Heart left ventricle (tissue), 16 donors: ENCODE measurements around the gene NCAPG2. TPM values are rescaled to one million over a fixed set of nuclear protein-coding genes. Genes with fewer than 3 reads are reported as not detected.

Experiments
- ATAC-seq, 4 donors: fragments of 200-7000 bp; cut with Tn5 transposase; one replicate each; pipeline ENCODE4 v1.9.1; 2020 to 2022; ENCODE audit warnings: moderate library complexity in 4 of 4, mild to moderate bottlenecking in 3 of 4, moderate number of reproducible peaks in 1 of 4
- DNase-seq, 5 donors: peaks; one replicate each; pipeline ENCODE4 v3.0.0-alpha.2; 2020
- H3K27ac ChIP-seq, 12 donors: fragments of 200-600 bp; sonication (generic) in 4 of 12; one replicate each; pipeline versions ENCODE4 v1.5.0 to v1.8.0; 2016 to 2022; ENCODE audit warnings: mild to moderate bottlenecking in 2 of 12
- H3K27me3 ChIP-seq, 9 donors: fragments of 200-600 bp; sonication (generic) in 2 of 9; one replicate each; pipeline versions ENCODE4 v1.5.1 to v1.8.0; 2016 to 2022; ENCODE audit warnings: mild to moderate bottlenecking in 3 of 9
- H3K36me3 ChIP-seq, 9 donors: fragments of 200-600 bp; sonication (generic) in 2 of 9; one replicate each; pipeline versions ENCODE4 v1.5.0 to v1.8.0; 2018 to 2022; ENCODE audit warnings: mild to moderate bottlenecking in 2 of 9
- H3K4me1 ChIP-seq, 12 donors: fragments of 200-600 bp; sonication (generic) in 4 of 12; one replicate each; pipeline versions ENCODE4 v1.5.0 to v1.8.0; 2016 to 2022; ENCODE audit warnings: mild to moderate bottlenecking in 3 of 12
- H3K4me3 ChIP-seq, 12 donors: fragments of 200-600 bp; sonication (generic) in 4 of 12; one replicate each; pipeline versions ENCODE4 v1.5.0 to v1.8.0; 2017 to 2022; ENCODE audit warnings: mild to moderate bottlenecking in 9 of 12, moderate library complexity in 4 of 12
- H3K9me3 ChIP-seq, 12 donors: fragments of 200-600 bp; sonication (generic) in 4 of 12; one replicate each; pipeline versions ENCODE4 v1.5.0 to v1.8.0; 2016 to 2022; ENCODE audit warnings: mild to moderate bottlenecking in 1 of 12
- POLR2A ChIP-seq, 2 donors: fragments of 450-650 bp; IDR thresholded peaks; one replicate each; pipeline ENCODE4 v1.6.1; 2017; ENCODE audit warnings: antibody characterized with exemption in 2 of 2, mild to moderate bottlenecking in 2 of 2, moderate library complexity in 2 of 2
- WGBS, 4 donors: extraction: QIAGEN DNeasy Blood & Tissue Kit in 2 of 4; methylation state at CpG; one replicate each; pipeline versions ENCODE4 v1.1.5 to v1.1.7; 2013 to 2018; 5-methylcytosine and 5-hydroxymethylcytosine counted together
- intact Hi-C, 10 donors: fragments of 100-400 bp; cut with DNase I; formaldehyde crosslinking; loops; one replicate each; pipeline versions ENCODE4 v1.11.1 to v1.14.2; 2022
- polyA plus RNA-seq, 2 donors: library from polyadenylated mRNA; stranded (reverse); fragments of 200-250 nt; gene quantifications; one replicate each; pipeline ENCODE4 v1.2.3, GENCODE V29; 2013
- total RNA-seq, 9 donors: library from RNA; depleted of rRNA in 2 of 9; stranded (reverse); fragments of >200 nt in 2 of 9; fragmentation: NEBNext Ultra II Directional in 3 of 9; extraction: Animal tissue kit (Norgen Biotek cat#: 25700) in 3 of 9; gene quantifications; one replicate each; pipeline versions ENCODE4 v1.1.0 to v1.2.4, GENCODE V29; 2016 to 2023
- TF ChIP-seq, protein P1 (sequence below), 12 donors: fragments of 200-600 bp; sonication (generic) in 4 of 12; IDR thresholded peaks; one replicate each; pipeline versions ENCODE4 v1.5.0 to v1.8.0; 2018 to 2022; ENCODE audit warnings: antibody characterized with exemption in 12 of 12, mild to moderate bottlenecking in 5 of 12
- donor health status: ischemic (EF 13 %, LVEDD 7.1; RV severe dilation, severe dysfunction).
- donor health status: healthy with polysubstance abuse.
- donor health status: DM: no; HTN: yes; CAD: no.
- donor health status: DM: no; HTN: no; CAD: no.
- donor health status: ischemic (EF 25% LVEDD 6.9; RV normal size, moderate dysfunction).
- donor health status: ischemic (EF 25% LVEDD 5.7; RV mildly dilated, moderate dysfunction).
- donor health status: healthy.
- donor health status: DM: yes; HTN: yes; CAD: no.
- donor health status: ischemic (EF 35%, LVEDD 5.7; RV mildly dilated, moderate dysfunction).
- donor health status: nonischemic (EF 11% LVEDD 7.7; RV severe dilation, severe dysfunction).
- donor health status: DM: yes; HTN: yes; CAD: no.
- donor health status: PGD.
- donor health status: ischemic (EF 29% LVEDD 5.4; RV normal size, mild dysfunction).
- donor health status: nonischemic (EF 23%, LVEDD 6.1; RV moderate dilation, normal function).

NCAPG2 gene
- total and polyA plus RNA-seq, 11 donors: 1.1 to 12.5 (median 4.1) TPM

DNA sequence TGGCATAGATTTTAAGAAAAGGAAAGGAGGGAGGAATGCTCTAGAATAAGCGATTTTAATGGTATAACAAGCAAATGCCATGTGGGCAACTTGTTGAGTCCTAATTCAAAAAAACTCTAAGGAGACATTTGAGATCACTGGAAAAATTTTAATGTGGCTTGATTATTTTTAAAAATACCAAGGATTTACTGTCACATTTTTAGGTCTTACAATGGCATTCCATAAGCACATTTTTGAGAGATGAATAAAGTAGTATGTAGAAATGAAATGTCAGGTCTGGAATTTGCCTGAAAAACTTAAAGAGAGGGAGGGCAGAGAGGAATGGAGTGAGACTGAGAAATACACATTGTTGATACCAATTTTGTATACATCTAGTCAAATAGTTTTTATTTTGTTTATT, 20.3 kb downstream of the NCAPG2 start:
- Histone ChIP-seq H3K27me3 (no peaks in the 10 kb centered on the region), H3K4me3 (no peak overlapping the region), H3K27ac (no peak overlapping the region), H3K36me3 (peaks cover 0 to 79% (median 24%) of the 10 kb centered on the region in 9 donors), H3K4me1 (no peaks in the 10 kb centered on the region), H3K9me3 (no peaks in the 10 kb centered on the region)
- whole genome bisulfite sequencing, 4 donors: 98 to 100% (median 99%) methylated on average over 1 of the region's 1 CpG
- DNase-seq (no peak), ATAC-seq (no peak)
- TF ChIP-seq POLR2A (IDR thresholded peaks at IDR 0.05): no peak
- TF ChIP-seq, protein P1, sequence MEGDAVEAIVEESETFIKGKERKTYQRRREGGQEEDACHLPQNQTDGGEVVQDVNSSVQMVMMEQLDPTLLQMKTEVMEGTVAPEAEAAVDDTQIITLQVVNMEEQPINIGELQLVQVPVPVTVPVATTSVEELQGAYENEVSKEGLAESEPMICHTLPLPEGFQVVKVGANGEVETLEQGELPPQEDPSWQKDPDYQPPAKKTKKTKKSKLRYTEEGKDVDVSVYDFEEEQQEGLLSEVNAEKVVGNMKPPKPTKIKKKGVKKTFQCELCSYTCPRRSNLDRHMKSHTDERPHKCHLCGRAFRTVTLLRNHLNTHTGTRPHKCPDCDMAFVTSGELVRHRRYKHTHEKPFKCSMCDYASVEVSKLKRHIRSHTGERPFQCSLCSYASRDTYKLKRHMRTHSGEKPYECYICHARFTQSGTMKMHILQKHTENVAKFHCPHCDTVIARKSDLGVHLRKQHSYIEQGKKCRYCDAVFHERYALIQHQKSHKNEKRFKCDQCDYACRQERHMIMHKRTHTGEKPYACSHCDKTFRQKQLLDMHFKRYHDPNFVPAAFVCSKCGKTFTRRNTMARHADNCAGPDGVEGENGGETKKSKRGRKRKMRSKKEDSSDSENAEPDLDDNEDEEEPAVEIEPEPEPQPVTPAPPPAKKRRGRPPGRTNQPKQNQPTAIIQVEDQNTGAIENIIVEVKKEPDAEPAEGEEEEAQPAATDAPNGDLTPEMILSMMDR (IDR thresholded peaks at IDR 0.05): no peak
- intact Hi-C loops: no loop called here

DNA sequence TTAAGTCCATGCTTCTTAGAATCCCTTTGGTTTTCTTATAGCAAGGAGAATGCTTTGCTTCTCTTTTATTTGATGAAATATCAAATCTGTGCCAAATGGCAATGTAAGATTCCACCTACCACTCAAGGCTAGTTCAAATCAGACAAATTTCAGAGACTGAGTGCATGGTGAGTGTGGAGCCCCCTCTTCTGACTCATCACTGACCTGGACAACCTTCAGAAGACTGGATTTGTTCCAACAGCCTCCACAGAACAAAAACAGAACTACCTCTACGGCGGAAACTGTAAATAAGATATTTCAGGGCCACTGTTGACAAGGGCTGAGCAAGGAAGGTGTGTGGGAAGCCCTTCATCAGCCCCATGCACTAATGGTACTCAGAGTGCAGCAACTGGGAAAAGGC, 21.1 kb downstream of the NCAPG2 start:
- peaks cover 0 to 78% (median 26%) of the 10 kb centered on the region in 9 donors for H3K36me3 ChIP-seq
- no peak overlapping the region for H3K4me3 ChIP-seq
- no peaks in the 10 kb centered on the region for H3K4me1 ChIP-seq
- intact Hi-C loops: no loop called here
- DNase-seq (no peak), ATAC-seq (no peak)
- 64 to 74% (median 72%) methylated on average over 2 of the region's 2 CpGs for WGBS, 4 donors
- no peak for TF ChIP-seq POLR2A (IDR thresholded peaks at IDR 0.05)
- TF ChIP-seq, protein P1 (IDR thresholded peaks at IDR 0.05): no peak
- no peak overlapping the region for H3K27ac ChIP-seq
- no peaks in the 10 kb centered on the region for H3K27me3 ChIP-seq
- H3K9me3 ChIP-seq: no peaks in the 10 kb centered on the region

DNA sequence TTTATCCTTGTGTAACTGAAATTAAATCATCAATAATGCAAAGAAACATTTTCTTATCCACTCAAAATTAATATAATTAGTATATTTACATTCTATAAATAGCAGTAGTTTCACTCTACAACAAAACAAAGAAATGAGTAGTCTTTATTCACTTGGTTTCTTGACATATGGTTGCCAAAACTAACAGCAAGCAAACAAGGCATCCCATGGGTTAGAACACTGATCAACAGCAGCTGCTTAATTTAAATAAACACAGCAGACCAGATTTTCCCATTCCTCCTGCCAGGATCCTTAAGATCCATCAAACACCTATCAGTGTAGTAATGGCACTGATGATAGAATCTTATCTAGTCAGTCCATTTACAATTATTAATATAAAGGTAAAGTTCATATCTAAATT, 22.1 kb downstream of the NCAPG2 start:
- Histone ChIP-seq H3K9me3 (no peaks in the 10 kb centered on the region), H3K27ac (no peak overlapping the region), H3K4me3 (no peak overlapping the region), H3K36me3 (peaks cover 0 to 71% (median 25%) of the 10 kb centered on the region in 9 donors), H3K4me1 (no peaks in the 10 kb centered on the region), H3K27me3 (no peaks in the 10 kb centered on the region)
- intact Hi-C loops: no loop called here
- no peak for DNase-seq
- TF ChIP-seq, protein P1 (IDR thresholded peaks at IDR 0.05): no peak
- no peak for TF ChIP-seq POLR2A (IDR thresholded peaks at IDR 0.05)
- no peak for ATAC-seq

DNA sequence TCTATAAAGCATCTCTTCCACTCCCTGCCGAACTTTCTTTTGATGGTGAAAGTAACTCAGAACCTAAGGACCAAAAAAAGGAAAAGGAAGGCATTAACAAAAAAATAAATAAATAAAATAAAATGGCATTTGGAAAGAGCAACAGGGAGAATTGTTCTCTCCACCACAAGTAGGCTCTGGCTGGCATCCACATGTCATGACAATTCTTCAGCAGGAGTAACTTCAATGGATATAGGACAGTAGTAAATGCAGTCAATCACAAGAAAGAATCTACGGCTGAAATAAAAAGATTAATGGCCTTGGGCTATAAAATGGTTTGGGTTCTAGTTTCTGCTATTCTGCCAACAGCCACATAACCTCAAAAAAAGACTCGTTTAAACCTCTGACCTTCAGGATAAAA, 23.9 kb downstream of the NCAPG2 start:
- H3K36me3 ChIP-seq: peaks cover 0 to 59% (median 19%) of the 10 kb centered on the region in 9 donors
- no peak for DNase-seq
- no peaks in the 10 kb centered on the region for H3K27me3 ChIP-seq
- H3K4me3 ChIP-seq: no peak overlapping the region
- no peak overlapping the region for H3K27ac ChIP-seq
- TF ChIP-seq, protein P1 (IDR thresholded peaks at IDR 0.05): no peak
- TF ChIP-seq POLR2A (IDR thresholded peaks at IDR 0.05): no peak
- intact Hi-C loops: no loop called here
- no peak for ATAC-seq
- no peaks in the 10 kb centered on the region for H3K4me1 ChIP-seq
- H3K9me3 ChIP-seq: no peaks in the 10 kb centered on the region
- WGBS, 4 donors: 74 to 95% (median 76%) methylated on average over 3 of the region's 3 CpGs
